Endothelial cell of umbilical vein (primary cell): ENCODE data around the gene IRF5. TPM values are rescaled to one million over a fixed set of nuclear protein-coding genes. Genes with fewer than 3 reads are reported as not detected.

Experiments used
- BruUV-seq: library from RNA; stranded (reverse); fragments of 400-500 nt; replicated peaks from 2 replicates; lab custom pipeline; 2021; lab: Mats Ljungman, UMichigan
- CTCF ChIA-PET: fragments of 300-600, 350-600 bp; sonication (Branson Sonifier 250); formaldehyde crosslinking; loops from one replicate; lab custom pipeline; 2021; ENCODE audit warnings: antibody characterized with exemption, inconsistent platforms; lab: Charles Lee
- POLR2A ChIA-PET: fragments of 300-600, 350-600 bp; sonication (Branson Sonifier 250); formaldehyde crosslinking; loops from one replicate; lab custom pipeline; 2021; ENCODE audit warnings: antibody characterized with exemption, inconsistent platforms; lab: Charles Lee
- DNase-seq: peaks from one replicate; pipeline ENCODE4 v3.0.0-alpha.2; 2011; ENCODE audit warnings: low read depth, low spot score
- FAIRE-seq: peaks from 2 replicates; lab custom pipeline; 2011; peaks lifted over from hg19 to GRCh38; lab: Jason Lieb, UNC
- H2AFZ ChIP-seq: 2 replicates; pipeline ENCODE4 v1.6.0; 2012; ENCODE audit warnings: low read depth, low read length, control low read depth, inconsistent platforms
- H3K27ac ChIP-seq: 2 replicates; pipeline ENCODE4 v1.5.1; 2011; ENCODE audit warnings: low read depth, mild to moderate bottlenecking, control low read depth, low read length, moderate library complexity; ENCODE audit not compliant: insufficient read depth
- H3K27me3 ChIP-seq, 2 experiments: 2 replicates each; pipeline versions ENCODE4 v1.6.0 to v1.6.1; 2011; ENCODE audit warnings: low read length in 2 of 2, mixed read lengths in 1 of 2; ENCODE audit not compliant: control insufficient read depth in 2 of 2, insufficient read depth in 2 of 2
- H3K36me3 ChIP-seq, 2 experiments: 2 replicates in 1 of 2; 3 replicates in 1 of 2; pipeline ENCODE4 v1.5.1; 2011; ENCODE audit warnings: low read length in 2 of 2, mild to moderate bottlenecking in 1 of 2, moderate library complexity in 1 of 2; ENCODE audit not compliant: control insufficient read depth in 2 of 2, insufficient read depth in 2 of 2; ENCODE audit errors: extremely low read depth in 1 of 2
- H3K4me1 ChIP-seq: 3 replicates; pipeline ENCODE4 v1.5.1; 2011; ENCODE audit warnings: mild to moderate bottlenecking, low read length; ENCODE audit not compliant: control insufficient read depth, insufficient read depth; ENCODE audit errors: extremely low read depth
- H3K4me2 ChIP-seq: 2 replicates; pipeline ENCODE4 v1.6.1; 2011; ENCODE audit warnings: low read length, control low read depth, mixed read lengths; ENCODE audit not compliant: insufficient read depth
- H3K4me3 ChIP-seq, 3 experiments: fragments of 200-600 bp in 1 of 3; sonication (generic), shearing (Covaris generic) in 1 of 3; replicated peaks in 1 of 3; 2 replicates each; pipeline ENCODE4 v1.5.1; 2011 to 2016; ENCODE audit warnings: control low read depth in 3 of 3, low read length in 3 of 3, mild to moderate bottlenecking in 2 of 3, inconsistent platforms in 1 of 3, low read depth in 1 of 3, moderate library complexity in 1 of 3; ENCODE audit not compliant: insufficient read depth in 1 of 3
- H3K79me2 ChIP-seq: 2 replicates; pipeline ENCODE4 v1.6.0; 2012; ENCODE audit warnings: low read length, inconsistent platforms; ENCODE audit not compliant: control insufficient read depth, insufficient read depth
- H3K9ac ChIP-seq: replicated peaks from 2 replicates; pipeline ENCODE3; 2011; ENCODE audit warnings: low read length, control low read depth; ENCODE audit not compliant: insufficient read depth; ENCODE audit errors: extremely low read depth
- H3K9me1 ChIP-seq: replicated peaks from 3 replicates; pipeline ENCODE4 v1.6.0; 2011; ENCODE audit warnings: mild to moderate bottlenecking, low read length; ENCODE audit not compliant: control insufficient read depth, insufficient read depth; ENCODE audit errors: extremely low read depth
- H3K9me3 ChIP-seq: replicated peaks from 2 replicates; pipeline ENCODE4 v1.5.1; 2012; ENCODE audit warnings: low read length, inconsistent platforms; ENCODE audit not compliant: control insufficient read depth, insufficient read depth
- H4K20me1 ChIP-seq: replicated peaks from 2 replicates; pipeline ENCODE3; 2011; ENCODE audit warnings: mild to moderate bottlenecking, low read length; ENCODE audit not compliant: control insufficient read depth, insufficient read depth; ENCODE audit errors: extremely low read depth
- EZH2 ChIP-seq: IDR thresholded peaks from 2 replicates; pipeline ENCODE4 v1.6.1; 2012; ENCODE audit warnings: borderline replicate concordance, low read depth, mild to moderate bottlenecking, moderate library complexity, low read length, inconsistent platforms; ENCODE audit not compliant: severe bottlenecking
- FOS ChIP-seq: IDR thresholded peaks from 2 replicates; pipeline ENCODE4 v1.6.1; 2011; ENCODE audit warnings: mild to moderate bottlenecking, low read length, moderate library complexity, borderline replicate concordance; ENCODE audit not compliant: insufficient read depth
- GATA2 ChIP-seq: IDR thresholded peaks from 2 replicates; pipeline ENCODE4 v1.7.0; 2011; ENCODE audit warnings: low read depth, mild to moderate bottlenecking, moderate library complexity, mixed read lengths, low read length; ENCODE audit not compliant: insufficient read length, insufficient read depth
- JUN ChIP-seq: IDR thresholded peaks from 2 replicates; pipeline ENCODE4 v1.6.1; 2011; ENCODE audit warnings: borderline replicate concordance, low read depth; ENCODE audit not compliant: insufficient read length, insufficient read depth
- MYC ChIP-seq: IDR thresholded peaks from one replicate; pipeline ENCODE4 v1.6.1; 2011; ENCODE audit warnings: mild to moderate bottlenecking, low read depth, low read length
- POLR2A ChIP-seq: IDR thresholded peaks from 2 replicates; pipeline ENCODE4 v1.6.1; 2012; ENCODE audit warnings: low read depth, mild to moderate bottlenecking, control low read depth, low read length
- POLR2AphosphoS5 ChIP-seq: IDR thresholded peaks from 2 replicates; pipeline ENCODE4 v1.6.1; 2012; ENCODE audit warnings: low read depth, mild to moderate bottlenecking, control low read depth, low read length, moderate library complexity; ENCODE audit not compliant: insufficient read depth
- dilution Hi-C: fragments of 300-500 bp; cut with MboI; formaldehyde crosslinking; loops from one replicate; pipeline ENCODE4 v1.15.0; 2019; ENCODE audit warnings: low sequenced_read_pairs; ENCODE audit not compliant: extremely low pct_ligation_motif_present
- intact Hi-C: fragments of 100-400 bp; cut with micrococcal nuclease; formaldehyde crosslinking; loops from one replicate; pipeline ENCODE4 v1.10.0; 2022
- polyA plus RNA-seq, 4 experiments: library from polyadenylated mRNA; depleted of rRNA in 3 of 4; stranded (reverse) in 3 of 4; unstranded in 1 of 4; fragments of >200 nt; gene quantifications; 2 replicates each; pipeline versions ENCODE4 v1.2.1 to v1.2.3, GENCODE V29; 2011 to 2012; ENCODE audit warnings: missing spikeins in 1 of 4
- total RNA-seq: library from RNA; stranded (reverse); gene quantifications from 2 replicates; pipeline ENCODE4 v1.2.3, GENCODE V29; 2021
- TF ChIP-seq, protein P1 (sequence below): IDR thresholded peaks from 2 replicates; pipeline ENCODE4 v1.6.1; 2011; ENCODE audit not compliant: insufficient read depth, insufficient read length
- TF ChIP-seq, protein P2 (sequence below), 2 donors: IDR thresholded peaks; 1 replicate in 1 of 2; 2 replicates in 1 of 2; pipeline ENCODE4 v1.5.1; 2011; ENCODE audit warnings: low read length in 2 of 2, mild to moderate bottlenecking in 2 of 2, moderate library complexity in 2 of 2, control low read depth in 1 of 2, inconsistent platforms in 1 of 2, low read depth in 1 of 2; ENCODE audit not compliant: insufficient read depth in 1 of 2; ENCODE audit errors: extremely low read depth in 1 of 2

Gene IRF5
- total and polyA plus RNA-seq, 2 donors (not counting 3 experiments of a cell fraction or from before 2014, with no cell fraction given): 0.31 to 0.36 TPM

DNA sequence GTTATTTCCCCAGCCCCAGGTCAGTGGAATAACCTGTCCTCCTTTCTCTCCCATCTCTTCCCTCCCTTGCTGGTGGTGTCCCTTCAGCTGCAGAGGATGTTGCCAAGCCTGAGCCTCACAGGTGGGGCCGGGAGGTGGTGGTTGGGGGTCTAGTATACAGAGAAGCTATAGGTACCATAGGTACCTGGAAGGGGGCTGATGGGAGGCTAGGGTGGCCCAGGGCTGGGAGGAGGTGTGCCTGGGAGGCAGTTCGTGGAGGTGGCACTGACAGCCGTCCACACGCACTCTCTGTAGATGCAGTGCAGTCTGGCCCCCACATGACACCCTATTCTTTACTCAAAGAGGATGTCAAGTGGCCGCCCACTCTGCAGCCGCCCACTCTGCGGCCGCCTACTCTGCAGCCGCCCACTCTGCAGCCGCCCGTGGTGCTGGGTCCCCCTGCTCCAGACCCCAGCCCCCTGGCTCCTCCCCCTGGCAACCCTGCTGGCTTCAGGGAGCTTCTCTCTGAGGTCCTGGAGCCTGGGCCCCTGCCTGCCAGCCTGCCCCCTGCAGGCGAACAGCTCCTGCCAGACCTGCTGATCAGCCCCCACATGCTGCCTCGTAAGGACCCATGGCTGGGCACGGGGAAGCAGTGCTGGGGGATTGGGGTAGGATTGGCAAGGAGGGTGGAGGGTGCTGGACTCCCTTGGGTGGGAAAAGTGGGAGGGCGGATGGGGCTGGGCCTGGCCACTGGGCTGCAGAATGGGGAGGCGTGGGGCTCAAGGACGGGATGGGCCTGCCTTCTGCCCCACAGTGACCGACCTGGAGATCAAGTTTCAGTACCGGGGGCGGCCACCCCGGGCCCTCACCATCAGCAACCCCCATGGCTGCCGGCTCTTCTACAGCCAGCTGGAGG lies 9.5 kb downstream of the IRF5 start:
- Histone ChIP-seq H3K9me1 (no peaks in the 10 kb centered on the region), H3K27ac (no peak overlapping the region), H3K79me2 (no peaks in the 10 kb centered on the region), H3K9me3 (no peaks in the 10 kb centered on the region), H3K36me3 (peaks cover 2% of the 10 kb centered on the region in 2 experiments), H3K4me3 (no peak overlapping the region), H4K20me1 (no peaks in the 10 kb centered on the region), H3K27me3 (no peaks in the 10 kb centered on the region), H2AFZ (no peak overlapping the region), H3K4me1 (no peaks in the 10 kb centered on the region), H3K9ac (no peak overlapping the region), H3K4me2 (no peak overlapping the region)
- intact Hi-C loops: loop anchor here (1.0 kb wide), 1 partner anchor 43 kb away; no protein-coding TSS in a partner anchor
- no TSS peak for BruUV-seq
- DNase-seq (no peak), FAIRE-seq (no peak)
- TF ChIP-seq, protein P1, sequence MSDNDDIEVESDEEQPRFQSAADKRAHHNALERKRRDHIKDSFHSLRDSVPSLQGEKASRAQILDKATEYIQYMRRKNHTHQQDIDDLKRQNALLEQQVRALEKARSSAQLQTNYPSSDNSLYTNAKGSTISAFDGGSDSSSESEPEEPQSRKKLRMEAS: no peak
- TF ChIP-seq JUN (no peak), POLR2A (no peak), FOS (no peak), EZH2 (no peak), GATA2 (no peak), POLR2AphosphoS5 (no peak), MYC (no peak)
- TF ChIP-seq, protein P2, sequence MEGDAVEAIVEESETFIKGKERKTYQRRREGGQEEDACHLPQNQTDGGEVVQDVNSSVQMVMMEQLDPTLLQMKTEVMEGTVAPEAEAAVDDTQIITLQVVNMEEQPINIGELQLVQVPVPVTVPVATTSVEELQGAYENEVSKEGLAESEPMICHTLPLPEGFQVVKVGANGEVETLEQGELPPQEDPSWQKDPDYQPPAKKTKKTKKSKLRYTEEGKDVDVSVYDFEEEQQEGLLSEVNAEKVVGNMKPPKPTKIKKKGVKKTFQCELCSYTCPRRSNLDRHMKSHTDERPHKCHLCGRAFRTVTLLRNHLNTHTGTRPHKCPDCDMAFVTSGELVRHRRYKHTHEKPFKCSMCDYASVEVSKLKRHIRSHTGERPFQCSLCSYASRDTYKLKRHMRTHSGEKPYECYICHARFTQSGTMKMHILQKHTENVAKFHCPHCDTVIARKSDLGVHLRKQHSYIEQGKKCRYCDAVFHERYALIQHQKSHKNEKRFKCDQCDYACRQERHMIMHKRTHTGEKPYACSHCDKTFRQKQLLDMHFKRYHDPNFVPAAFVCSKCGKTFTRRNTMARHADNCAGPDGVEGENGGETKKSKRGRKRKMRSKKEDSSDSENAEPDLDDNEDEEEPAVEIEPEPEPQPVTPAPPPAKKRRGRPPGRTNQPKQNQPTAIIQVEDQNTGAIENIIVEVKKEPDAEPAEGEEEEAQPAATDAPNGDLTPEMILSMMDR (IDR thresholded peaks at IDR 0.05; ENCODE audit: extremely low read depth in 1 of 2, insufficient read depth in 1 of 2, low read depth in 1 of 2, low read length in 2 of 2): peak in 1 of 2 donors; percentile 10
- dilution Hi-C loops: no loop called here
- ChIA-PET CTCF (interaction anchor here (0.9 to 1.3 kb wide), 4 partner anchors 25 to 105 kb away, joined by 3 to 6 read pairs (median 4); no protein-coding TSS in a partner anchor), POLR2A (no interaction called here)
